NB4 (cell line): ENCODE data around the gene SCUBE3.

ENCODE experiments used
- DNase-seq: peaks from one replicate; pipeline ENCODE4 v3.0.0; 2010; ENCODE audit warnings: low read depth
- H3K4me3 ChIP-seq: one replicate; pipeline ENCODE4 v1.5.1; 2011; ENCODE audit warnings: mild to moderate bottlenecking, low read depth, low read length, moderate library complexity
- CTCF ChIP-seq: IDR thresholded peaks from one replicate; pipeline ENCODE4 v1.5.1; 2012; ENCODE audit warnings: low read depth, low read length
- MAX ChIP-seq: IDR thresholded peaks from 2 replicates; pipeline ENCODE4 v1.6.1; 2011; ENCODE audit warnings: low read depth, low read length
- MYC ChIP-seq: IDR thresholded peaks from 2 replicates; pipeline ENCODE4 v1.6.1; 2011; ENCODE audit warnings: low read depth, low read length
- POLR2A ChIP-seq: IDR thresholded peaks from 2 replicates; pipeline ENCODE4 v1.6.1; 2011; ENCODE audit warnings: mild to moderate bottlenecking; ENCODE audit not compliant: insufficient read length; ENCODE audit errors: extremely low read depth

SCUBE3 gene

DNA sequence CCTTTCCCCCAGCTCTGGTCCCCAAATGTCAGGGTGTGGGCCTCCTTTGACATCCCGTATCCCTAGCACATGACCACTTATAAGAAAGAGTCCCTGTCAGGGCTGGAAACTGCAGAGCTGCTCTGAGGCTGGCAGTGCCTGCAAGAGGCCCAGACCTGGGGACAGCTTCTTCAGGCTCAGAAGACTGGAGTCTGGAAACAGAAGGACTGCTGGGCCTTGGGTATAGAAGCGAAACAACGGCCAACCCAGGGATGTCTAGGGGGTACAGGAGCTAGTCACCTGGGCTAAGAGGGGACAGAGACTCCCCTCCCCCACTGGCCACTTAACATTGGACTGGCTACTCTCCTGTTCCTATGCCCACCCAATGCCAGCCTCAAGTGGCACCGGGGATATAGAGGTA lies 4.7 kb downstream of the SCUBE3 start:
- no peak for DNase-seq

DNA sequence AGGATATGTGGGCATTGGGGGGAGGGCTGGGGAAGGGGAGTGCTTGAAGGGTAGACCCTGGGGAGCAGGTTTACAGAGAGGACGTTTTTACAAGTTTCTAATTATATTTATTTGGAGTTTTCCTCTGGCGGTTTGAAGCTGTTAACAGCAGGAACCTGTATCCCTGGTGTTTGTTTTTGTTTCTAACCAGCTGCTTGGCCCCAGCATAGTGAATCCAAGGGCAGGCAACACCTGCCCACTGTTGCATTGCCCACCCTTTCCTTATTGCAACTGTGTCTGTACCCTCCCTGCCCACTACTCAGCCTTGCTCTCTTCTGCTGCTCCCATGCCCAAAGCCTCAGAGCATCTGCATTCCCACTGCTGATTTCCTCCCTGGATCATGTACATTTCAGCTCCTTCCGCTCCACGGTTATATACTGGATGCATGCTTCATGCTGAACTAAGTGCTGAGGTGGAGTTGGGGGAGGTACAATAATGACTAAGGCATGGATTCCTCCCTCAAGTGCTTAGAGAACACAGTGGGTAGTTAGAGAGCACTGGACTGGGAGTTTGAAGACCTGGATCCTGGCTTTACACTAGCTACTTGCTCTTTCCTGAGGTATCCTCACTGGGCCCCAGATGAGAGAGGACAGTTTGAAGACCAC lies 6.0 kb downstream of the SCUBE3 start:
- H3K4me3 ChIP-seq: no peak overlapping the region
- TF ChIP-seq MAX: no peak
- no peak for TF ChIP-seq POLR2A
- no peak for TF ChIP-seq CTCF
- no peak for TF ChIP-seq MYC
- no peak for DNase-seq

More for the DNA sequence above, 4.7 kb downstream of the SCUBE3 start:
- H3K4me3 ChIP-seq: no peak overlapping the region
- TF ChIP-seq MYC: peak; percentile 2; the same call in 1 of the 2 replicates
- no peak for TF ChIP-seq POLR2A

GRCh38 chr6:35220711-35221110 lies 7.0 kb downstream of the SCUBE3 start:
- TF ChIP-seq CTCF: no peak
- no peak for DNase-seq

GRCh38 chr6:35223396-35223795 lies 9.6 kb downstream of the SCUBE3 start:
- no peak for DNase-seq
- no peak for TF ChIP-seq CTCF
- TF ChIP-seq POLR2A: no peak
- TF ChIP-seq MAX: no peak
- no peak for TF ChIP-seq MYC
- H3K4me3 ChIP-seq: no peak overlapping the region

More at GRCh38 chr6:35220711-35221110, 7.0 kb downstream of the SCUBE3 start:
- H3K4me3 ChIP-seq: no peak overlapping the region

DNA sequence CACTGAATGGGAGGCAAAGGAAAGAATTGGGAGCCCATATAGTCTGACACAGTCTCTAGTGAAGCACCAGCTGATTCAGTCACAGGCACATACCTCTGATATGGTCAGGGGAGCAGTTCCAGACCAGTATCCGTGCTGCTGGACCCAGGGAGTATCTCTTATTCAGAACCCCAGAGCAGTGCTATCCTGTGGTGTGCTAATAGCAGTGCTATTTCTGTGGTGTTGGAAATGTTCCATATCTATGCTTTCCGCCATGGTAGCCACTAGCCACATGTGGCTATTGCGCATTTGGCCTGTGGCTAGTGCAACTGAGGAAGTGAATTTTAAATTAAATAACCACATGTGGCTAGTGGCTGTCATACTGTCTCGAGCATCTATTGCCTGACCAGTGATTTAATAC lies 11.0 kb downstream of the SCUBE3 start:
- no peak overlapping the region for H3K4me3 ChIP-seq
- no peak for TF ChIP-seq MYC
- no peak for TF ChIP-seq MAX
- TF ChIP-seq CTCF: no peak
- no peak for TF ChIP-seq POLR2A
- DNase-seq: peak; percentile 49

DNA sequence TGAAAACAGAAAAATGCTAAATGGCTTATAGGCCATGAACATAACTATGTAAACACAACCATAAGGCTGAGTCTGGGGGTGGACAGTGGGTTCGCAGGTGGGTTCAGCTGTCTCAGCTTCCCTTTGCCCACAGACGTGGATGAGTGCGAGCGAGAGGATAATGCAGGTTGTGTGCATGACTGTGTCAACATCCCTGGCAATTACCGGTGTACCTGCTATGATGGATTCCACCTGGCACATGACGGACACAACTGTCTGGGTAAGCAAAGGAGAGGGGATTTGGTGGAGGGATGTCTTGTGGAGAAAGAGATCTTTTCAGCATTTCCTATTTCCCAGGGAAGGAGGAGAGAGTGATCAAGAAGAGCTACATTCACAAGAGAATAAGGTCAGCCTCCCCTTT lies 14.7 kb downstream of the SCUBE3 start:
- TF ChIP-seq MAX (no peak), MYC (no peak), POLR2A (no peak), CTCF (no peak)
- no peak for DNase-seq
- H3K4me3 ChIP-seq: no peak overlapping the region
